B cell (primary cell): Measurements from ENCODE around the gene IFNK. TPM values are rescaled to one million over a fixed set of nuclear protein-coding genes. Genes with fewer than 3 reads are reported as not detected.

Experiments
- ATAC-seq: fragments of 200-7000 bp; cut with Tn5 transposase; one replicate; pipeline ENCODE4 v1.10.0; 2021; ENCODE audit warnings: low read depth, mild to moderate bottlenecking, moderate number of reproducible peaks, moderate library complexity
- CTCF ChIA-PET: fragments of 350-600 bp; sonication (Branson Sonifier 250); formaldehyde crosslinking; loops from one replicate; lab custom pipeline; 2021; ENCODE audit warnings: antibody characterized with exemption, inconsistent platforms; lab: Charles Lee
- POLR2A ChIA-PET: fragments of 350-600 bp; sonication (Branson Sonifier 250); formaldehyde crosslinking; loops from one replicate; lab custom pipeline; 2021; ENCODE audit warnings: antibody characterized with exemption; lab: Charles Lee
- DNase-seq: peaks from one replicate; pipeline ENCODE4 v3.0.0; 2013
- H2AFZ ChIP-seq: 2 replicates; pipeline ENCODE4 v1.6.1; 2012; ENCODE audit warnings: mild to moderate bottlenecking, low read depth, low read length; ENCODE audit not compliant: insufficient read depth, poor library complexity, severe bottlenecking
- H3K27ac ChIP-seq, 2 donors: 1 replicate in 1 of 2; 2 replicates in 1 of 2; pipeline ENCODE4 v1.5.1; 2012 to 2013; ENCODE audit warnings: low read length in 2 of 2, mild to moderate bottlenecking in 2 of 2, moderate library complexity in 1 of 2
- H3K27me3 ChIP-seq, 4 experiments: fragments of 200-600 bp in 1 of 4; sonication (generic) in 1 of 4; replicated peaks in 1 of 4; 1 replicate in 2 of 4; 2 replicates in 2 of 4; pipeline versions ENCODE4 v1.6.1 to v1.7.0; 2013 to 2016; ENCODE audit warnings: low read length in 3 of 4, mild to moderate bottlenecking in 2 of 4, mixed read lengths in 1 of 4, moderate library complexity in 1 of 4; ENCODE audit not compliant: insufficient read depth in 4 of 4, control insufficient read depth in 3 of 4; ENCODE audit errors: control extremely low read depth in 1 of 4
- H3K36me3 ChIP-seq, 2 experiments: replicated peaks in 1 of 2; 1 replicate in 1 of 2; 2 replicates in 1 of 2; pipeline versions ENCODE4 v1.6.1 to v1.7.1; 2013; ENCODE audit warnings: low read length in 1 of 2; ENCODE audit not compliant: insufficient read depth in 2 of 2, control insufficient read depth in 1 of 2; ENCODE audit errors: control extremely low read depth in 1 of 2, extremely low read depth in 1 of 2
- H3K4me1 ChIP-seq, 2 donors: fragments of 200-600 bp in 1 of 2; sonication (generic) in 1 of 2; 1 replicate in 1 of 2; 2 replicates in 1 of 2; pipeline versions ENCODE4 v1.5.1 to v1.6.1; 2013 to 2017; ENCODE audit warnings: low read length in 2 of 2; ENCODE audit not compliant: control insufficient read depth in 2 of 2, insufficient read depth in 2 of 2
- H3K4me2 ChIP-seq: replicated peaks from 2 replicates; pipeline ENCODE3; 2012; ENCODE audit warnings: mild to moderate bottlenecking, low read depth, low read length; ENCODE audit not compliant: poor library complexity, severe bottlenecking
- H3K4me3 ChIP-seq, 5 experiments: fragments of 200-600 bp in 1 of 5; sonication (generic) in 1 of 5; 1 replicate in 3 of 5; 2 replicates in 2 of 5; pipeline versions ENCODE4 v1.5.1 to v1.7.0; 2011 to 2016; ENCODE audit warnings: low read length in 4 of 5, mild to moderate bottlenecking in 4 of 5, low read depth in 2 of 5, control low read depth in 1 of 5, moderate library complexity in 1 of 5; ENCODE audit not compliant: insufficient read depth in 1 of 5; ENCODE audit errors: control extremely low read depth in 1 of 5, extremely low read depth in 1 of 5
- H3K79me2 ChIP-seq: fragments of 200-600 bp; sonication (generic); one replicate; pipeline ENCODE4 v1.6.0; 2016; ENCODE audit warnings: low read length; ENCODE audit not compliant: control insufficient read depth, insufficient read depth
- H3K9ac ChIP-seq: fragments of 200-600 bp; sonication (generic); 2 replicates; pipeline ENCODE4 v1.6.1; 2017; ENCODE audit warnings: mild to moderate bottlenecking, low read length, moderate library complexity
- H3K9me3 ChIP-seq, 3 donors: one replicate each; pipeline versions ENCODE4 v1.6.1 to v1.7.1; 2013; ENCODE audit warnings: low read length in 2 of 3; ENCODE audit not compliant: control insufficient read depth in 2 of 3, insufficient read depth in 1 of 3; ENCODE audit errors: control extremely low read depth in 1 of 3
- H4K20me1 ChIP-seq: 2 replicates; pipeline ENCODE4 v1.6.0; 2012; ENCODE audit warnings: mild to moderate bottlenecking, low read length; ENCODE audit not compliant: insufficient read depth, control insufficient read depth, poor library complexity, severe bottlenecking
- H3K27ac Mint-ChIP-seq: one replicate; pipeline ENCODE4 v1.8.0; 2021; ENCODE audit warnings: mixed read lengths
- H3K27me3 Mint-ChIP-seq: one replicate; pipeline ENCODE4 v1.8.0; 2021; ENCODE audit warnings: mixed read lengths
- H3K4me1 Mint-ChIP-seq: one replicate; pipeline ENCODE4 v1.8.0; 2021; ENCODE audit warnings: mixed read lengths
- H3K4me3 Mint-ChIP-seq: one replicate; pipeline ENCODE4 v1.8.0; 2021; ENCODE audit warnings: mixed read lengths
- H3K9me3 Mint-ChIP-seq: one replicate; pipeline ENCODE4 v1.8.0; 2022; ENCODE audit warnings: mixed read lengths; ENCODE audit not compliant: insufficient read depth
- CTCF ChIP-seq: fragments of 200-600 bp; IDR thresholded peaks from one replicate; pipeline ENCODE4 v1.8.0; 2022; ENCODE audit warnings: antibody characterized with exemption, mild to moderate bottlenecking
- EZH2 ChIP-seq: IDR thresholded peaks from 2 replicates; pipeline ENCODE4 v1.6.1; 2012; ENCODE audit warnings: borderline replicate concordance, low read depth, mild to moderate bottlenecking, moderate library complexity, low read length; ENCODE audit not compliant: insufficient read depth, poor library complexity, severe bottlenecking
- WGBS: methylation state at CpG from one replicate; pipeline ENCODE4 v1.1.5; 2013; ENCODE audit warnings: missing lambda C conversion rate; ENCODE audit not compliant: insufficient coverage; 5-methylcytosine and 5-hydroxymethylcytosine counted together
- intact Hi-C: fragments of 100-400 bp; cut with micrococcal nuclease; formaldehyde crosslinking; loops from one replicate; pipeline ENCODE4 v1.10.0; 2022
- polyA plus RNA-seq: library from polyadenylated mRNA; depleted of rRNA; stranded (reverse); fragments of >200 nt; gene quantifications from 2 replicates; pipeline ENCODE4 v1.2.3, GENCODE V29; 2012
- total RNA-seq, 2 donors: library from RNA; stranded (reverse); fragments of 120-200 nt in 1 of 2; gene quantifications; 1 replicate in 1 of 2; 2 replicates in 1 of 2; pipeline versions ENCODE4 v1.2.3 to v1.2.4, GENCODE V29; 2013 to 2022

The IFNK gene
- total and polyA plus RNA-seq, 2 donors (not counting 1 experiment from before 2014, with no cell fraction given), result not detected

DNA sequence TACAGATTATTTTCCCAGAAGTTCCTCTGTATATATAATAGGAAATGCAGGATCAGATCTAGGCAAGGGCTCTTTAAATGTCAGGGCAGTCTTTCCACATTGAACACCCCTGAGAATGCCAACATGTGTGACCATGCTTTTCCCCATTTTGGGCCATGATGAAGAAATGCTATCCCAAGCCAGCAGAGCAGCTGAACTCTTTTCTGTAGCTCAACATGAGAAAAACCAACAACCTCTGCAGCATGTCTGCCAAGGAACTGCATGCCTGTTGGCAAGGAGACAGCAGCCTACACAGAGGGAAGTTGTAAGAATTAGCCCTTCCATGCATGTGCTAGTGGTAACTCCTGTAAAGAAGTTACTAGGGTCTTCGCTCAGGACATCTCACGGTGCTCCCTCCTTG, 9.5 kb upstream of the IFNK start:
- peaks cover 0 to 8% of the 10 kb centered on the region in 2 experiments for H3K36me3 ChIP-seq
- no peak overlapping the region for H2AFZ ChIP-seq
- no peaks in the 10 kb centered on the region for H3K27me3 ChIP-seq
- intact Hi-C loops, result no loop called here
- H3K4me1 ChIP-seq, result peaks cover 0 to 3% of the 10 kb centered on the region in 2 donors
- peaks cover 78% of the 10 kb centered on the region for H3K79me2 ChIP-seq
- no peaks in the 10 kb centered on the region for H3K9me3 Mint-ChIP-seq
- ChIA-PET POLR2A (no interaction called here), CTCF (interaction anchor here (0.9 to 1.1 kb wide), 2 partner anchors 12 to 181 kb away, joined by 3 to 5 read pairs; no protein-coding TSS in a partner anchor)
- no peak overlapping the region for H3K4me3 ChIP-seq
- WGBS, result no CpG with 5 or more reads among the region's 2 CpGs
- no peaks in the 10 kb centered on the region for H3K9me3 ChIP-seq
- H3K4me3 Mint-ChIP-seq, result no peak overlapping the region
- peaks cover 38% of the 10 kb centered on the region for H3K4me1 Mint-ChIP-seq
- H3K4me2 ChIP-seq, result no peak overlapping the region
- no peak overlapping the region for H3K9ac ChIP-seq
- no peak overlapping the region for H3K27ac Mint-ChIP-seq
- H4K20me1 ChIP-seq, result peaks cover 46% of the 10 kb centered on the region
- no peak for ATAC-seq
- DNase-seq, result no peak
- no peaks in the 10 kb centered on the region for H3K27me3 Mint-ChIP-seq
- TF ChIP-seq CTCF (no peak), EZH2 (no peak)
- no peak overlapping the region for H3K27ac ChIP-seq

DNA sequence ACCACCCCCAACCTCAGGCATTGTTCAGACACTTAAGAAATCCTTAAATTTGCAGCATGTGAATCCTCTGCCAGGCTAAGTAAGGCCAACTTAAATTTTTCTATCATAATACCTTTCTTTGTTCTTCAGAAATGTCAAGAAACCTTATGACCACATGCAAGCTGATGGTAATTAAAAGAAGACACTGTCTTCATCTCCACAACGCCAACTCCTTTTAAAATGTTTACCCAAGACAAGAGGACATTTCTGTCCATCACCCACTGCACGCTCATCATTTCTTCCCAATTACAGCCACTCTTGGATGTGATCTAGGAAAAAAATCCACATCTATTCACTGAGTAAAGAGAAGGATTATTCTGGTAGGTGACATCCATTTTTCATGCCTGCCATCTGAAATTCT, 6.1 kb upstream of the IFNK start:
- Histone ChIP-seq H3K36me3 (peaks cover 0 to 6% of the 10 kb centered on the region in 2 experiments), H3K9ac (no peak overlapping the region), H3K27ac (no peak overlapping the region), H3K4me3 (no peak overlapping the region), H3K27me3 (no peaks in the 10 kb centered on the region), H3K9me3 (no peaks in the 10 kb centered on the region), H3K4me2 (no peak overlapping the region), H3K4me1 (peaks cover 0 to 3% of the 10 kb centered on the region in 2 donors), H2AFZ (no peak overlapping the region), H3K79me2 (peaks cover 96% of the 10 kb centered on the region), H4K20me1 (peaks cover 60% of the 10 kb centered on the region)
- peaks cover 49% of the 10 kb centered on the region for H3K4me1 Mint-ChIP-seq
- ATAC-seq, result no peak
- WGBS, result 80% methylated on average over 1 of the region's 2 CpGs
- TF ChIP-seq EZH2 (no peak), CTCF (no peak)
- no peak for DNase-seq
- intact Hi-C loops, result no loop called here
- no peak overlapping the region for H3K4me3 Mint-ChIP-seq
- H3K27ac Mint-ChIP-seq, result no peak overlapping the region
- POLR2A ChIA-PET, result no interaction called here
- no peaks in the 10 kb centered on the region for H3K9me3 Mint-ChIP-seq
- H3K27me3 Mint-ChIP-seq, result no peaks in the 10 kb centered on the region
- CTCF ChIA-PET, result interaction anchor here (1.2 to 1.5 kb wide), 2 partner anchors 94 to 185 kb away, joined by 3 to 4 read pairs; no protein-coding TSS in a partner anchor
